Measurements from ENCODE around the gene GNAZ.

GNAZ gene

GRCh38 chr22:23158516-23159290 lies 88.4 kb downstream of the GNAZ start:
- POLR2A ChIA-PET = no interaction called here
- no peak for TF ChIP-seq CTCF (IDR thresholded peaks at IDR 0.05; ENCODE audit: control extremely low read depth, extremely low read depth, low read depth, missing control alignments)
- CTCF ChIA-PET = interaction anchor here (1.5 kb wide), 2 partner anchors 14 to 16 kb away, joined by 3 to 5 read pairs; partner anchors contain the start of gene RAB36
- no peak for DNase-seq (ENCODE audit: extremely low spot score)

- no peak for TF ChIP-seq CTCF (IDR thresholded peaks at IDR 0.05; ENCODE audit: control extremely low read depth, extremely low read depth, low read depth, missing control alignments)
- CTCF ChIA-PET = no interaction called here
- POLR2A ChIA-PET = no interaction called here
- no peak for DNase-seq (ENCODE audit: extremely low spot score)
These were observed 88.9 kb downstream of the GNAZ start for GRCh38 chr22:23159291-23159630.

- TF ChIP-seq CTCF (IDR thresholded peaks at IDR 0.05; ENCODE audit: control extremely low read depth, extremely low read depth, low read depth, missing control alignments) = no peak
- POLR2A ChIA-PET = no interaction called here
- no peak for DNase-seq (ENCODE audit: extremely low spot score)
- CTCF ChIA-PET = no interaction called here
These were observed 90.7 kb downstream of the GNAZ start for GRCh38 chr22:23161029-23161428.

GRCh38 chr22:23161574-23161973 lies 91.3 kb downstream of the GNAZ start:
- ChIA-PET POLR2A (no interaction called here), CTCF (interaction anchor here (2.8 kb wide), 1 partner anchor 13 kb away, joined by 9 read pairs; no protein-coding TSS in a partner anchor)
- TF ChIP-seq CTCF (IDR thresholded peaks at IDR 0.05; ENCODE audit: control extremely low read depth, extremely low read depth, low read depth, missing control alignments) = no peak
- DNase-seq (ENCODE audit: extremely low spot score) = no peak

GRCh38 chr22:23163665-23164064 lies 93.3 kb downstream of the GNAZ start:
- no peak for TF ChIP-seq CTCF (IDR thresholded peaks at IDR 0.05; ENCODE audit: control extremely low read depth, extremely low read depth, low read depth, missing control alignments)
- ChIA-PET POLR2A (no interaction called here), CTCF (interaction anchor here (0.8 to 2.8 kb wide), 4 partner anchors 11 to 23 kb away, joined by 3 to 9 read pairs (median 4); no protein-coding TSS in a partner anchor)
- DNase-seq (ENCODE audit: extremely low spot score) = no peak

- DNase-seq (ENCODE audit: extremely low spot score) = no peak
- TF ChIP-seq CTCF (IDR thresholded peaks at IDR 0.05; ENCODE audit: control extremely low read depth, extremely low read depth, low read depth, missing control alignments) = no peak
- CTCF ChIA-PET = interaction anchor here (0.8 to 2.8 kb wide), 5 partner anchors 8 to 24 kb away, joined by 3 to 9 read pairs (median 3); no protein-coding TSS in a partner anchor
- POLR2A ChIA-PET = no interaction called here
These were observed 93.8 kb downstream of the GNAZ start for GRCh38 chr22:23164091-23164490.
